HepG2 (cell line): Measurements from ENCODE around the gene MVB12A. TPM values are rescaled to one million over a fixed set of nuclear protein-coding genes. Genes with fewer than 3 reads are reported as not detected.

Experiments used
- ATF6 ChIP-seq: sonication (generic); formaldehyde crosslinking; conservative IDR thresholded peaks from 2 replicates; pipeline ENCODE4 v1.4.0; 2020; ENCODE audit warnings: missing genetic modification reagents
- CBFB ChIP-seq: sonication (generic); formaldehyde crosslinking; IDR thresholded peaks from 2 replicates; pipeline ENCODE4 v1.4.0; 2020; ENCODE audit warnings: missing genetic modification reagents
- HIVEP1 ChIP-seq: sonication (generic); formaldehyde crosslinking; IDR thresholded peaks from 2 replicates; pipeline ENCODE4 v1.4.0; 2020; ENCODE audit warnings: mild to moderate bottlenecking, missing genetic modification reagents
- JUND ChIP-seq: sonication (generic); formaldehyde crosslinking; IDR thresholded peaks from 2 replicates; pipeline ENCODE4 v1.8.0; 2022; ENCODE audit warnings: mild to moderate bottlenecking, missing genetic modification reagents
- KDM2A ChIP-seq: sonication (generic); formaldehyde crosslinking; IDR thresholded peaks from 2 replicates; pipeline ENCODE4 v1.4.0; 2020; ENCODE audit warnings: low read depth, missing genetic modification reagents, borderline replicate concordance
- KLF15 ChIP-seq: sonication (generic); formaldehyde crosslinking; IDR thresholded peaks from 2 replicates; pipeline ENCODE4 v1.8.1; 2023; ENCODE audit warnings: borderline replicate concordance, mild to moderate bottlenecking, inconsistent platforms, missing genetic modification reagents, mixed read lengths
- MAZ ChIP-seq, 2 experiments: sonication (generic) in 1 of 2; formaldehyde crosslinking in 1 of 2; IDR thresholded peaks; 2 replicates each; pipeline versions ENCODE4 v1.5.0 to v1.6.1; 2012 to 2020; ENCODE audit warnings: low read depth in 2 of 2, mild to moderate bottlenecking in 2 of 2, borderline replicate concordance in 1 of 2, improper control_type of control experiment in 1 of 2, low read length in 1 of 2, missing genetic modification reagents in 1 of 2, moderate library complexity in 1 of 2
- MEF2D ChIP-seq: sonication (generic); formaldehyde crosslinking; IDR thresholded peaks from 2 replicates; pipeline ENCODE4 v1.5.1; 2020; ENCODE audit warnings: mild to moderate bottlenecking, missing genetic modification reagents
- NBN ChIP-seq: fragments of 450-650 bp; conservative IDR thresholded peaks from 2 replicates; pipeline ENCODE4 v1.6.1; 2017
- NCOA5 ChIP-seq: sonication (generic); formaldehyde crosslinking; IDR thresholded peaks from 2 replicates; pipeline ENCODE4 v1.4.0; 2020; ENCODE audit warnings: missing genetic modification reagents
- NFE2L2 ChIP-seq: fragments of 150-350 bp; IDR thresholded peaks from 2 replicates; pipeline ENCODE4 v1.6.1; 2014; ENCODE audit warnings: low read length
- PATZ1 ChIP-seq: sonication (generic); formaldehyde crosslinking; IDR thresholded peaks from 2 replicates; pipeline ENCODE4 v1.4.0; 2020; ENCODE audit warnings: missing genetic modification reagents
- PAWR ChIP-seq: sonication (generic); formaldehyde crosslinking; IDR thresholded peaks from 2 replicates; pipeline ENCODE4 v1.4.0; 2020; ENCODE audit warnings: missing genetic modification reagents, mild to moderate bottlenecking, borderline replicate concordance
- PAX8 ChIP-seq: sonication (generic); formaldehyde crosslinking; IDR thresholded peaks from 2 replicates; pipeline ENCODE4 v1.8.0; 2022; ENCODE audit warnings: mild to moderate bottlenecking, missing genetic modification reagents, borderline replicate concordance
- REPIN1 ChIP-seq: sonication (generic); formaldehyde crosslinking; IDR thresholded peaks from 2 replicates; pipeline ENCODE4 v1.8.0; 2022; ENCODE audit warnings: missing genetic modification reagents, low read depth, mild to moderate bottlenecking, borderline replicate concordance
- RXRA ChIP-seq: sonication (generic); formaldehyde crosslinking; IDR thresholded peaks from 2 replicates; pipeline ENCODE4 v1.5.1; 2020; ENCODE audit warnings: missing genetic modification reagents
- SIX1 ChIP-seq: sonication (generic); formaldehyde crosslinking; IDR thresholded peaks from 2 replicates; pipeline ENCODE4 v1.4.0; 2020; ENCODE audit warnings: missing genetic modification reagents, borderline replicate concordance
- SIX4 ChIP-seq: sonication (generic); formaldehyde crosslinking; IDR thresholded peaks from 2 replicates; pipeline ENCODE4 v1.4.0; 2020; ENCODE audit warnings: missing genetic modification reagents
- SNAI1 ChIP-seq: sonication (generic); formaldehyde crosslinking; IDR thresholded peaks from 2 replicates; pipeline ENCODE4 v1.5.0; 2020; ENCODE audit warnings: mild to moderate bottlenecking, missing genetic modification reagents, borderline replicate concordance
- STAT5B ChIP-seq: sonication (generic); formaldehyde crosslinking; IDR thresholded peaks from 2 replicates; pipeline ENCODE4 v1.4.0; 2020; ENCODE audit warnings: missing genetic modification reagents
- YEATS4 ChIP-seq: sonication (generic); formaldehyde crosslinking; IDR thresholded peaks from 2 replicates; pipeline ENCODE4 v1.4.0; 2020; ENCODE audit warnings: missing genetic modification reagents, borderline replicate concordance
- ZNF225 ChIP-seq: sonication (generic); formaldehyde crosslinking; IDR thresholded peaks from 2 replicates; pipeline ENCODE4 v1.4.0; 2020; ENCODE audit warnings: mild to moderate bottlenecking, missing genetic modification reagents
- ZNF24 ChIP-seq: fragments of 450-650 bp; IDR thresholded peaks from 2 replicates; pipeline ENCODE4 v1.6.1; 2017; ENCODE audit warnings: antibody characterized with exemption, mild to moderate bottlenecking
- ZNF513 ChIP-seq: sonication (generic); formaldehyde crosslinking; conservative IDR thresholded peaks from 2 replicates; pipeline ENCODE4 v1.5.0; 2020; ENCODE audit warnings: missing genetic modification reagents
- ZNF839 ChIP-seq: sonication (generic); formaldehyde crosslinking; IDR thresholded peaks from 2 replicates; pipeline ENCODE4 v1.4.0; 2020; ENCODE audit warnings: missing genetic modification reagents, mild to moderate bottlenecking, borderline replicate concordance
- polyA plus RNA-seq, 8 experiments: library from polyadenylated mRNA; depleted of rRNA in 3 of 8; stranded (reverse) in 7 of 8; unstranded in 1 of 8; fragments of >200 nt; fragmentation: Illumina TruSeq in 4 of 8; extraction: Trizol in 4 of 8; gene quantifications; 2 replicates each; pipeline versions ENCODE4 v1.2.1 to v1.2.3, GENCODE V29; 2011 to 2016; ENCODE audit warnings: low read depth in 4 of 8, missing spikeins in 1 of 8, mixed read lengths in 1 of 8; ENCODE audit not compliant: insufficient read depth in 1 of 8
- total RNA-seq, 5 experiments: library from RNA; depleted of rRNA; stranded (reverse); fragments of >200 nt; fragmentation: Illumina TruSeq; extraction: Trizol; gene quantifications; 2 replicates each; pipeline ENCODE4 v1.2.3, GENCODE V29; 2016; ENCODE audit warnings: low read depth in 1 of 5

Gene MVB12A
- total and polyA plus RNA-seq, 2 of the 13 experiments (the other 11 are each of a cell fraction or from before 2014, with no cell fraction given) = 35.7 to 36.1 TPM

- TF ChIP-seq PATZ1 (CRISPR knock-in tag) (0 out of 2 replicates have a peak, but pooled peaks have one; percentile 34), NFE2L2 (no peak), HIVEP1 (no peak), ATF6 (no peak), NBN (no peak), SIX4 (CRISPR knock-in tag) (no peak), SNAI1 (CRISPR knock-in tag) (no peak), ZNF513 (no peak), KLF15 (CRISPR knock-in tag) (no peak), ZNF225 (CRISPR knock-in tag) (no peak), SIX1 (no peak), RXRA (no peak), MAZ (IDR thresholded peaks at IDR 0.05; ENCODE audit: borderline replicate concordance, low read depth, low read length) (peak; percentile 86; the same call in 1 of the 2 replicates), MAZ (CRISPR knock-in tag; IDR thresholded peaks at IDR 0.05; ENCODE audit: low read depth) (peak; percentile 94), PAX8 (CRISPR knock-in tag) (peak; percentile 88; the same call in 1 of the 2 replicates), ZNF24 (no peak), MEF2D (CRISPR knock-in tag) (peak; percentile 68; the same call in 1 of the 2 replicates), CBFB (CRISPR knock-in tag) (no peak), NCOA5 (CRISPR knock-in tag) (no peak), PAWR (CRISPR knock-in tag) (no peak), ZNF839 (CRISPR knock-in tag) (no peak), REPIN1 (CRISPR knock-in tag) (peak; percentile 36; the same call in 1 of the 2 replicates), KDM2A (peak; percentile 100), STAT5B (CRISPR knock-in tag) (no peak), JUND (CRISPR knock-in tag) (no peak), YEATS4 (CRISPR knock-in tag) (peak; percentile 61; the same call in 1 of the 2 replicates)
Observed at GRCh38 chr19:17419621-17420474, at the start of gene MVB12A (continued).
